Fibroblast of the aortic adventitia (primary cell): ENCODE measurements around the gene NUP62. TPM values are rescaled to one million over a fixed set of nuclear protein-coding genes. Genes with fewer than 3 reads are reported as not detected.

Source experiments
- DNase-seq: peaks from one replicate; pipeline ENCODE4 v3.0.0-alpha.2; 2010; ENCODE audit warnings: low read depth
- H3K4me3 ChIP-seq: 2 replicates; pipeline ENCODE4 v1.5.1; 2011; ENCODE audit warnings: low read depth, mild to moderate bottlenecking, control low read depth, low read length, moderate library complexity
- CTCF ChIP-seq: IDR thresholded peaks from 2 replicates; pipeline ENCODE4 v1.5.1; 2011; ENCODE audit warnings: mild to moderate bottlenecking, low read length, control low read depth, inconsistent platforms; ENCODE audit not compliant: insufficient read depth
- total RNA-seq: library from RNA; depleted of rRNA; stranded (reverse); fragments of >200 nt; gene quantifications from 2 replicates; pipeline ENCODE4 v1.2.3, GENCODE V29; 2012; ENCODE audit warnings: low replicate concordance

The NUP62 gene
- total RNA-seq, 1 donor: 35.4 TPM

GRCh38 chr19:49895566-49896297, 33.6 kb downstream of the NUP62 start:
- no peak for DNase-seq
- TF ChIP-seq CTCF: no peak
- H3K4me3 ChIP-seq: no peak overlapping the region

- no peak for DNase-seq
- no peak overlapping the region for H3K4me3 ChIP-seq
- TF ChIP-seq CTCF: no peak
Measured at GRCh38 chr19:49894879-49895565, 34.3 kb downstream of the NUP62 start.

GRCh38 chr19:49894011-49894664, 35.2 kb downstream of the NUP62 start:
- H3K4me3 ChIP-seq: no peak overlapping the region
- TF ChIP-seq CTCF: no peak
- DNase-seq: no peak

- DNase-seq: no peak
- TF ChIP-seq CTCF: no peak
- H3K4me3 ChIP-seq: no peak overlapping the region
Measured at GRCh38 chr19:49892716-49893115, 36.6 kb downstream of the NUP62 start.

GRCh38 chr19:49891393-49891792, 37.9 kb downstream of the NUP62 start:
- DNase-seq: no peak
- no peak overlapping the region for H3K4me3 ChIP-seq
- TF ChIP-seq CTCF: no peak

GRCh38 chr19:49890349-49891311, 38.7 kb downstream of the NUP62 start:
- H3K4me3 ChIP-seq: peak overlapping the region; percentile 28
- TF ChIP-seq CTCF: no peak
- no peak for DNase-seq
